ENCODE data around the gene MICAL1.

Gene MICAL1

GRCh38 chr6:109480993-109481480, 25.5 kb upstream of the MICAL1 start:
- no peaks in the 10 kb centered on the region for H3K9me3 ChIP-seq (ENCODE audit: low read depth, low read length)
- peak overlapping the region; percentile 81 for H3K4me3 ChIP-seq
- peaks cover 54% of the 10 kb centered on the region for H3K36me3 ChIP-seq (ENCODE audit: insufficient read depth, low read length)
- no peak for DNase-seq (ENCODE audit: low read depth, low spot score)
- 0 out of 2 replicates have a peak overlapping the region, but pooled peaks have one; percentile 4 for H3K27ac ChIP-seq
- no peak for TF ChIP-seq EZH2 (IDR thresholded peaks at IDR 0.05)
- no peak for TF ChIP-seq FOXP2 (optimal IDR thresholded peaks at IDR 0.05; ENCODE audit: control extremely low read depth, extremely low read length, insufficient read depth)
- TF ChIP-seq POLR2AphosphoS5 (IDR thresholded peaks at IDR 0.05; ENCODE audit: borderline replicate concordance, low read depth, low read length): no peak
- no peak overlapping the region for H3K9ac ChIP-seq (ENCODE audit: insufficient read length)

- Histone ChIP-seq H3K4me3 (peak overlapping the region; percentile 71), H3K9ac (ENCODE audit: insufficient read length) (peak overlapping the region; percentile 43)
Measured at GRCh38 chr6:109478841-109479624, 23.5 kb upstream of the MICAL1 start.

GRCh38 chr6:109478222-109478805, 22.7 kb upstream of the MICAL1 start:
- TF ChIP-seq FOXP2 (optimal IDR thresholded peaks at IDR 0.05; ENCODE audit: control extremely low read depth, extremely low read length, insufficient read depth): no peak
- TF ChIP-seq POLR2AphosphoS5 (IDR thresholded peaks at IDR 0.05; ENCODE audit: borderline replicate concordance, low read depth, low read length): no peak
- no peak for TF ChIP-seq EZH2 (IDR thresholded peaks at IDR 0.05)
- Histone ChIP-seq H3K36me3 (ENCODE audit: insufficient read depth, low read length) (peaks cover 80% of the 10 kb centered on the region), H3K27ac (no peak overlapping the region), H3K9me3 (ENCODE audit: low read depth, low read length) (no peaks in the 10 kb centered on the region), H3K9ac (ENCODE audit: insufficient read length) (peak overlapping the region; percentile 1), H3K4me3 (peak overlapping the region; percentile 71)
- DNase-seq (ENCODE audit: low read depth, low spot score): no peak

More at GRCh38 chr6:109478841-109479624, 23.5 kb upstream of the MICAL1 start:
- TF ChIP-seq FOXP2 (optimal IDR thresholded peaks at IDR 0.05; ENCODE audit: control extremely low read depth, extremely low read length, insufficient read depth) (no peak), POLR2AphosphoS5 (IDR thresholded peaks at IDR 0.05; ENCODE audit: borderline replicate concordance, low read depth, low read length) (no peak), EZH2 (IDR thresholded peaks at IDR 0.05) (no peak)
- no peak for DNase-seq (ENCODE audit: low read depth, low spot score)
- Histone ChIP-seq H3K27ac (no peak overlapping the region), H3K9me3 (ENCODE audit: low read depth, low read length) (no peaks in the 10 kb centered on the region), H3K36me3 (ENCODE audit: insufficient read depth, low read length) (peaks cover 73% of the 10 kb centered on the region)

- Histone ChIP-seq H3K27ac (no peak overlapping the region), H3K4me3 (peak overlapping the region; percentile 71; the same call in 1 of the 2 replicates), H3K9ac (ENCODE audit: insufficient read length) (no peak overlapping the region), H3K9me3 (ENCODE audit: low read depth, low read length) (no peaks in the 10 kb centered on the region), H3K36me3 (ENCODE audit: insufficient read depth, low read length) (peaks cover 86% of the 10 kb centered on the region)
- DNase-seq (ENCODE audit: low read depth, low spot score): no peak
- TF ChIP-seq FOXP2 (optimal IDR thresholded peaks at IDR 0.05; ENCODE audit: control extremely low read depth, extremely low read length, insufficient read depth) (no peak), EZH2 (IDR thresholded peaks at IDR 0.05) (no peak), POLR2AphosphoS5 (IDR thresholded peaks at IDR 0.05; ENCODE audit: borderline replicate concordance, low read depth, low read length) (no peak)
Measured at GRCh38 chr6:109477725-109478124, 22.2 kb upstream of the MICAL1 start.

GRCh38 chr6:109477184-109477583, 21.6 kb upstream of the MICAL1 start:
- no peak for TF ChIP-seq EZH2 (IDR thresholded peaks at IDR 0.05)
- no peak for TF ChIP-seq FOXP2 (optimal IDR thresholded peaks at IDR 0.05; ENCODE audit: control extremely low read depth, extremely low read length, insufficient read depth)
- TF ChIP-seq POLR2AphosphoS5 (IDR thresholded peaks at IDR 0.05; ENCODE audit: borderline replicate concordance, low read depth, low read length): no peak
- H3K4me3 ChIP-seq: no peak overlapping the region
- no peaks in the 10 kb centered on the region for H3K9me3 ChIP-seq (ENCODE audit: low read depth, low read length)
- H3K27ac ChIP-seq: no peak overlapping the region
- H3K9ac ChIP-seq (ENCODE audit: insufficient read length): no peak overlapping the region
- peaks cover 91% of the 10 kb centered on the region for H3K36me3 ChIP-seq (ENCODE audit: insufficient read depth, low read length)
- no peak for DNase-seq (ENCODE audit: low read depth, low spot score)

GRCh38 chr6:109475625-109476024, 20.1 kb upstream of the MICAL1 start:
- H3K27ac ChIP-seq: no peak overlapping the region
- TF ChIP-seq EZH2 (IDR thresholded peaks at IDR 0.05) (no peak), FOXP2 (optimal IDR thresholded peaks at IDR 0.05; ENCODE audit: control extremely low read depth, extremely low read length, insufficient read depth) (no peak), POLR2AphosphoS5 (IDR thresholded peaks at IDR 0.05; ENCODE audit: borderline replicate concordance, low read depth, low read length) (no peak)
- no peaks in the 10 kb centered on the region for H3K9me3 ChIP-seq (ENCODE audit: low read depth, low read length)
- no peak for DNase-seq (ENCODE audit: low read depth, low spot score)
- no peak overlapping the region for H3K4me3 ChIP-seq
- peaks cover 93% of the 10 kb centered on the region for H3K36me3 ChIP-seq (ENCODE audit: insufficient read depth, low read length)
- H3K9ac ChIP-seq (ENCODE audit: insufficient read length): no peak overlapping the region

GRCh38 chr6:109474995-109475394, 19.4 kb upstream of the MICAL1 start:
- H3K4me3 ChIP-seq: no peak overlapping the region
- DNase-seq (ENCODE audit: low read depth, low spot score): no peak
- H3K9me3 ChIP-seq (ENCODE audit: low read depth, low read length): no peaks in the 10 kb centered on the region
- no peak for TF ChIP-seq EZH2 (IDR thresholded peaks at IDR 0.05)
- no peak for TF ChIP-seq FOXP2 (optimal IDR thresholded peaks at IDR 0.05; ENCODE audit: control extremely low read depth, extremely low read length, insufficient read depth)
- no peak for TF ChIP-seq POLR2AphosphoS5 (IDR thresholded peaks at IDR 0.05; ENCODE audit: borderline replicate concordance, low read depth, low read length)
- peaks cover 93% of the 10 kb centered on the region for H3K36me3 ChIP-seq (ENCODE audit: insufficient read depth, low read length)
- no peak overlapping the region for H3K9ac ChIP-seq (ENCODE audit: insufficient read length)
- H3K27ac ChIP-seq: no peak overlapping the region

GRCh38 chr6:109473120-109473519, 17.5 kb upstream of the MICAL1 start:
- DNase-seq (ENCODE audit: low read depth, low spot score): no peak
- H3K9ac ChIP-seq (ENCODE audit: insufficient read length): no peak overlapping the region
- H3K4me3 ChIP-seq: no peak overlapping the region
- H3K36me3 ChIP-seq (ENCODE audit: insufficient read depth, low read length): peaks cover 96% of the 10 kb centered on the region
- H3K9me3 ChIP-seq (ENCODE audit: low read depth, low read length): no peaks in the 10 kb centered on the region
- TF ChIP-seq EZH2 (IDR thresholded peaks at IDR 0.05) (no peak), FOXP2 (optimal IDR thresholded peaks at IDR 0.05; ENCODE audit: control extremely low read depth, extremely low read length, insufficient read depth) (no peak), POLR2AphosphoS5 (IDR thresholded peaks at IDR 0.05; ENCODE audit: borderline replicate concordance, low read depth, low read length) (no peak)
- H3K27ac ChIP-seq: no peak overlapping the region
